AG08395 (cell line): ENCODE data around the gene HOXB6.

Source experiments
- DNase-seq: peaks from one replicate; pipeline ENCODE4 v3.0.0; 2012; ENCODE audit warnings: mixed read lengths, low spot score

HOXB6 gene

GRCh38 chr17:48604770-48605329 lies at the start of gene HOXB6:
HOXB6 (minus strand) TSS chr17:48604986; CDS start chr17:48598150, 6,836 bp downstream.
- DNase-seq = no peak

- DNase-seq = no peak
Observed at GRCh38 chr17:48649741-48650140, 45.0 kb upstream of the HOXB6 start.

DNA sequence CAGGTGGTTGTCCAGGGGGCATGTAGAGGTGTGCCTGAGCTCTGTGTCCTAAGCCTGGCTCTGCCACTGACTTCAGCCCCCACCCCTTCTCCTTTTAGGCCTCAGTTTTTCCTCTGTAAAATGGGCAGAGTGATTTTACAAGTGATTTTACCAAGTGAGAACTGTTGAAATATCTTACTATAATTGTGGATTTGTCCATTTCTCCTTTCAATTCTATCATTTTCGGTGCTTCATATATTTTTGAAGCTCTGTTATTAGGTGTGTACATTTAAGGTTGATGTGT lies 43.1 kb upstream of the HOXB6 start:
- no peak for DNase-seq

DNA sequence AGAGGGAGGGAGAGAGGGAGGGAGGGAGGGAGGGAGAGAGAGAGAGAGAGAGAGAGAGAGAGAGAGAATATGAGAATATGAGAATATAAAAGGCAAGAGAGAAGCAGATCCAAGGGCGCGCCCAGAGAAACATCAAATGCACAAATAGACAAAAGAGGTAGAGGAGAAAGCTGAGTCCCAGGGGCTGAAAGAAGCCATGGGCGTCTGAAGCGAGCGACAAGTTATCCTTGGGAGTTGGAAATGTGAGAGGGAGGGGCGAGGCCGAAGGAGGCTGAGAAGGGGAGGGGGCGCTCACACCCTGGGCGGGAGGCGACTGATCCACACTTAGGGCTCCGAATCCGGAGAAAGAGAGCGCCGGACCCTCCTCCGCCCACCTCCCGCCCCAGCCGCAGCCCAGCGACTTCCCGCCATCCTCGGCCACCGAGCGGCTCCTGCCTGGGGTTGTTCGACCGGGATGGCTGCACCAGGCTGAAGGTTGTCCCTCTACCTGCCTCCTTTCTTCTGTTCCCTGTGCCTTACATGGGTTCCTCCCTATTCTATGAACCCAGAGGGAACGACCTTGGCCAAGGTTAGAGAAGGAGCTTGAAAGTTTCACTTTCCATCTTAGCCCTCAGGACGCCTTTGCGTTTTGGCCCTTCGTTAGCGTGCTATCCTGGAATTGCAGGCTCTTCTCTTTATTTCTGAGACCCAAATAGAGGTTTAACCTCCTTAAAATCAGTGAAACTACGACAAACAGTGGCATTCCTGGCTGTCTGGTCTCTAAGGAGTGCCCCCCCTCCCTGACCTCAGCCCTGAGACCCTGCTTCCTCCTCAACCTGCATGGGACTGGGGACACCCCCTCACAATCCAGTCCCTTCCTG lies 42.5 kb upstream of the HOXB6 start:
- DNase-seq = no peak

- DNase-seq = no peak
Observed at GRCh38 chr17:48646183-48647102, 41.7 kb upstream of the HOXB6 start.

DNA sequence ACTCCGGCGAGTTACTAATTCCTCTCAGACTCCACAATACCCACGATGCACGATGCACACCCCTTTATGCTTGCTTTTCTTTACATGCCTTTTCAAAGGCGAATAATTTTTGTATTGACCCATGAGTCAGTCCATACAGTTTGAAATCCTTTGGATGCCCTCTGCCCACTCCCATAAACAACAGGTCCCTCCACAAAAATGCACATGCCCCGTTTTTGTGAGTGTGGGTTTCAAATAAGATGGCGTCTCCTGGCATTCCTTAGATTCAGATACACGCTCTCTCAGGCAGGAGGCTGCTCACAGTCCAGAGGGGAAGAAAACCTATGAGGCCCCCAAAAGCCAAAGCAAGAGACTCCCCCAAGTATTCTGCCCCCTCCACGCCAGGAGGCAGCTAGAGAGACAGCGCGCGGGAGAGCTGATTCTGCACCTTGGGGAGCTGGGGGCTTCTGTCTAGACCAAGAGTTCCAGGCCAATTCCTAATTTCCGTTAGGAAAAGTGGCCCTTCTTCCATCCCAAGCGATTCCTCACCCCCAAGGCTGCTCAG lies 40.9 kb upstream of the HOXB6 start:
- no peak for DNase-seq

- DNase-seq = no peak
Observed at GRCh38 chr17:48644910-48645557, 40.2 kb upstream of the HOXB6 start.

GRCh38 chr17:48644159-48644558 lies 39.4 kb upstream of the HOXB6 start:
- no peak for DNase-seq

GRCh38 chr17:48643697-48644012 lies 38.9 kb upstream of the HOXB6 start:
- no peak for DNase-seq

DNA sequence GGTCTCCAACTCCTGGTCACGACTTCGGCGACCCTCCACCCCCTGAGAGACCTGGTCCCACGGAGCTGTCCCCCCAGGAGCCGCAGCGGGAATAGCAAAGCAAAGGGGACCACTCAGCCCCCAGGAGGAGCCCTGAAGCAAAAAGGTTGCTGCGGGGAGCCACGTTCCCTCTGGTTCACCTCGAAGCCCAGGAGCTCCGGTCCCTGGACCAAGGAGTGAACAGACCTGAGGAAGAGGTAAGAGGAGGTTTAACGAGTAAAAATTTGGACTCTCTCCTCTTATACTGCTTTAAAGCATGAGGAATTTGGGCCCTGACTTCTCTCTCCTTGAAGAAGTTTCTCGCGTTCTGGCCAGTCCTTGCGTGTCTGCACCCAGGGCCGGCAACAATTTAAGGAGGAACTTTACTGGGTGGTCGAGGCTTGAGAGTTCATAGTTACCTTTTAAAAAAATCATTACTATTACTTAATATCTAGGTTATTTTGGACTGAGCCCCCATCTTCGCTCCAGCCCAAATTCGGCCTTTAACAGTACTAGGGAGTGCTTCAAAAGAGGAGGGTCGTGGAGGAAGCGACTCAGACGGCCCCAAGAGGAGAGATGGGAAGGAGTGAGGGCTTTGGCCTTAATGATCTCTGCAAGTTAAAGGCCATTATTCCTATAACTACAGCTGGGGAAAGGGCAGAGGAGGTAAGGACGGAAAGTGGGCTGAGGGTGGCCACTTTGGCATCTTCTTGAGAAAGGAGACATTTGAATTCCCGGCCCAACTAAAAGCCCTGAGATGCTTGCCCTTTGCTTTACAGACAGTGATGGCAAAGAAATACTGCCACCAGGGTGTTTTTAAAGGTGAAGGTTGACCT lies 38.3 kb upstream of the HOXB6 start:
- DNase-seq = no peak

- DNase-seq = no peak
Observed at GRCh38 chr17:48642059-48642842, 37.5 kb upstream of the HOXB6 start.

GRCh38 chr17:48641541-48642058 lies 36.8 kb upstream of the HOXB6 start:
- no peak for DNase-seq

GRCh38 chr17:48640858-48641180 lies 36.0 kb upstream of the HOXB6 start:
- no peak for DNase-seq

- DNase-seq = no peak
Observed at GRCh38 chr17:48639982-48640857, 35.4 kb upstream of the HOXB6 start.

DNA sequence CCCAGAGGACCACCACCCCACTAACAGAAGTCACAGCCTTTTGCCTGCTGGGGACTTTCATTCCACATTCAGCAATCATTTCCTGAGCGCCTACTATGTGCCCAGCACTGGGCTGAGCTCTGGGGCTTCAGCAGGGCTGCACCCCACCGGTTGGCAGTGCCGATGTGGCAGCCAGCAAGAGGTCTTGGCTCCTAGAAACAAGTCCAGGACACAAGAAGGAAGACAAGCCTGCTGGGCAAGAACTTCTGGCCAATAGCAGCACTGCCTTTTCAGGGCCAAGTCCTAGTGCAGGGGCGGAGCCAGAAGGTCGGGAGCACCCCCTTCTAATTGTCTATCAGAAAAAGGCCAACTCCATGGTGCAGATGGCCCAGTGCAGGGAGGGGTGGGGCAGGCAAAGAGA lies 34.4 kb upstream of the HOXB6 start:
- no peak for DNase-seq

GRCh38 chr17:48637323-48638260 lies 32.8 kb upstream of the HOXB6 start:
- peak; percentile 87 for DNase-seq

GRCh38 chr17:48636177-48637018 lies 31.6 kb upstream of the HOXB6 start:
- DNase-seq = peak; percentile 77
